Measurements from ENCODE around the gene ASB6.

ASB6 gene

GRCh38 chr9:129624947-129625346 is 17.0 kb downstream of the ASB6 start:
- DNase-seq = no peak

DNA sequence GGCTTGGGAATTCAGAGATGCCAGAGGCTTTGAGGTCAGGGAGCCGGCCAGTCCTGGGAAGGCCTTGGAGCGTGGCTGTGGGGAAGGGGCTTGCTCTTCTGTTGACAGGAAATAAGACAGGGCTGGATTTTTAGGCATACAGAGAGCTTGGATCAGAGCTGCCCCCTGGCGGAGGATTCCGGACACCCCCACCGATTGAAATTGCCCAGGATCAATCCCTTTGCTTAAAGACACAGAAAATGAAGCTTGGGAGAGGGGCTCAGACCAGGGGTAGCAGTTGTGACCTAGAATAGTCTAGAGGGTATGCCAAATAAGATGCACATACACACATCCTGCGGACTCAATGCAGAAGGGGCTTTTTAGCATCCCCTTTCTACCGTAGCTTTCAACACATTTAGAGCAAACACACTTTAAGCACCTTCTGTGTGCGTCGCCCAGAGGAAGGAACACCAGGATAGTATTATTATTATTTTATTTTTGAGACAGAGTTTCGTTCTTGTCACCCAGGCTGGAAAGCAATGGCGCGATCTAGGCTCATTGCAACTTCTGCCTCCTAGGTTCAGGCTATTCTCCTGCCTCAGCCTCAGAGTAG is 17.7 kb downstream of the ASB6 start:
- DNase-seq = peak; percentile 42

GRCh38 chr9:129623331-129623730 is 18.6 kb downstream of the ASB6 start:
- no peak for DNase-seq

GRCh38 chr9:129620669-129621295 is 21.2 kb downstream of the ASB6 start, which contains the start of gene C9orf50:
TSS of gene C9orf50 (minus strand) at chr9:129621101. CDS start at chr9:129620574, 527 bp downstream.
- DNase-seq = no peak

DNA sequence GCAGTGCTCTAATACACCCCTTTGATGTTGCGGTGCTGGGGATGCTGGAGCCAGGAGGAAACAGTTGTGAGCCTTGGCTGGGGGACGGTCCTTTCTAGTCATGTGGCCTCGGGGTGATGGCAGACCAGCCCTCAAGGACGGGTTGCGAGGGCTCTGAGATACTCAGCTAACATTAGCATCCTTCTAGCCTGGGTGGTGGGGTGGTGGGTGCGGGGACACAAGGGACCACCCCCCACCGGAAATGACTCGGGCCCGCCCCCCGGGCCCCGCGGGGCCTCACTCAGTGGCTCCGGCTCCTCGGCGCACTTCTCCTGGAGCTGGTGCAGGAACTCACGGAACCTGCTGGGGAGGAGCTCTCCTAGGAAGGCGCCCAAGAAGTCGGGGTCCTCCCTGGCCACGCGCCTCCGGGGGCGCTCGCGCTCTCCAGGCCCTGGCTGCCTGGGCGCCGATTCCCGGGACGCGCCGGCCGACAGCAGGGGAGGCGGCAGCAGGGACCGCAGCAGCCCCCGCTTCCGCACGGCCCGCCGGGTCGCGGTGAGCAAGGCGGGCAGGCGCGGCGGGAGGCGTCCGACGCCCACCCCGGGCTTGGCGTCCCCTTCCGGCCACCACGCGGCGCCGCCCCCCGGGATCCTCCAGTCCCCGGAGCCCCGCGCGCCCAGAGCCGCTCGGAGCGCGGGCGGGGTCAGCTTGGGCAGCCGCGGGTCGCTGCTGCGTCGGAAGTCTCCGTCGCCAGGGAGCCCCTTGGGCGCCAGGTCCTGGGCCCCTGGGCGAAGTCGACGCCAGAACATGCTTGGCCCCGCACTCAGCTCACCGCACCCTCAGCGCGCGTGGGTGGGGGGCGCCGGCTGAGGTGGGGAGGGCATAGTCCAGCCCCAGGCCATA is 21.9 kb downstream of the ASB6 start:
- no peak for DNase-seq

GRCh38 chr9:129617167-129617566 is 24.8 kb downstream of the ASB6 start:
- no peak for DNase-seq

DNA sequence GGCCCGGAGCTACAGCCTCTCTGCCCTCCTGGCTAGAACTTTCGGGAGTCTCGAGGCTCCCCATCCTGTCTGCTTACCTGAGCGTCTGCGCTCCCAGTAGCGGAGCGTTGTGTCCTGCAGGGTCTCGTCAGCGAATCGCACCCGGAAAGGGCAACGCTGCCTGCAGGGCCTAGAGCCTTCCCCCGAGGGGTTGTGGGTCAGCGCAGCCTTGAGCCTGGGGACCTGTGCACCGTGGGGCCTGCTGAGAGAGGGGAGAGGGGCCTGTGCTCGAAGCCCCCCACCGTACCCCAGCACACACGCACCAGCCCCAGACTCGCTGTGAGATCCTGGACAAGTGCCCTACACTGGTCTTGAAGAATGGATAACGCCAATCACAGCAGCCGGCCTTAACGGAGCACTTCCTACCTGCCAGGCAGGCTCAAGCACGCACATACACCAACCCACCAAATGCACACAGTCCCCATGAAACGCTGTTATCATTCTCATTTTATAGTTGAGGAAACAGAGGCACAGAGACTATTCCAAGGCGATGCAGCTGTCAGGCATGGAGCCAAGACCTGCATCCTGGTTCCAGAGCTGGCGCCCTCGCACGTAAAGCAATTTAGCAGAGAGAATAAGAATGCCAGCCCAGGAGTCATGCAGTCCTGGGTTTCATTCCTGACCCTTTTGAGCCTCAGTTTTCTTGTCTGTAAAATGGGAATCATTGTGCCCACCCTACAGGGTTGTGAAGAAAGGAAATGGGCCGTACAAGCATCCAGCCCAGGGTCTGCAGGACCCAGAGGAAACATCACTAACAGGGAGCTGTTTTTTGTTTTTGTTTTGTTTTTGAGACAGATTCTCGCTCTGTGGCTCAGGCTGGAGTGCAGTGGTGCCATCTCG is 26.3 kb downstream of the ASB6 start:
- no peak for DNase-seq

GRCh38 chr9:129614932-129615331 is 27.0 kb downstream of the ASB6 start:
- no peak for DNase-seq

- no peak for DNase-seq
These were observed 28.3 kb downstream of the ASB6 start for GRCh38 chr9:129613520-129614175.

DNA sequence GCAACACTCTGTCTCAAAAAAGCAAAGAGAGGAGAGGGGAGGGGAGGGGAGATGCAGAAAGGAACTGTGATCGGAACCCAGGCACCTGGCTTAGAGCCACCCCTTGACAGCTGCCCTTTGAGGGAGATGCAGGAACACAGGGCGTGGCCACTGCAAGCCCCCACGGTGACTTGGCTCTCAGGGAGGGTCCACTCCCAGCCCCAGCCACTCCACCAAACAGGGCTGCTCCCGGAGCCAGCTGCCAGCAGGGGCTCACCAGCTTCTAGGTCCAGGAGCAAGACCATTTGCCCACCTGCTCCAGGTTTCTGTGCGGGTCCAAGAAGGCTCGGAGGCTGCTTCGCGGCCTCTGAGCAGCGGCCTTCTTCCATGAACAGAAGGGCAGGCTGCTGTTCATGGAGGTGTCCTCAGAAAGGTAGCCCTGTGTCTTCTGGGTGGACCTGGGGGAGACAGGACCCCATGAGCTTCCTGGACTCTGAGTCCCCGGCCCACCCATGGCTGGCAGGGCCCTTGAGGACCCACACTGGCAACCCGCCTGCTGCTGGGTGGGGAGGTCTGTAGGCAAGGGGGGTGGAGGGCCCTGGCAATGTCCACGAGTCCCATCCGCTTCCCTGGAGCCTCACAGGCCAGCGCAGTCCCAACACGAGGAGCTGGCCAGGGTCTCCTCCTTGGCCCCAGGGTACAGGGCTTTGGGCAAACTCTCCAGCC is 29.0 kb downstream of the ASB6 start:
- no peak for DNase-seq

GRCh38 chr9:129612123-129612522 is 29.8 kb downstream of the ASB6 start:
- DNase-seq = no peak

- DNase-seq = no peak
These were observed 30.6 kb downstream of the ASB6 start for GRCh38 chr9:129611307-129611800.

GRCh38 chr9:129610473-129611306 is 31.3 kb downstream of the ASB6 start:
- peak; percentile 58 for DNase-seq

DNA sequence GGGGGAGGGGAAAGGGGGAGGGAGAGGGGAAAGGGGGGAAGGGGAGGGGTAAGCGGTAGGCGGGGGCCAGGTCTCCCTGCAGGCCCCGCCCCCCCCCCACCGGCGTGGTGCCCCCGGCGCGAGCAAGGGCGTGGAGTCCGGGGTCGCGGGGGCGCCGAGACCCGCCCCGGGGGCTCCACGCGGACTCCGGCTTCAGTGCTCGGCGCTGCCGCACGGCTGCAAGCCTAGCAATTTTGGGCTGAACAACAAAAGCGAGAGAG is 31.8 kb downstream of the ASB6 start:
- no peak for DNase-seq

DNA sequence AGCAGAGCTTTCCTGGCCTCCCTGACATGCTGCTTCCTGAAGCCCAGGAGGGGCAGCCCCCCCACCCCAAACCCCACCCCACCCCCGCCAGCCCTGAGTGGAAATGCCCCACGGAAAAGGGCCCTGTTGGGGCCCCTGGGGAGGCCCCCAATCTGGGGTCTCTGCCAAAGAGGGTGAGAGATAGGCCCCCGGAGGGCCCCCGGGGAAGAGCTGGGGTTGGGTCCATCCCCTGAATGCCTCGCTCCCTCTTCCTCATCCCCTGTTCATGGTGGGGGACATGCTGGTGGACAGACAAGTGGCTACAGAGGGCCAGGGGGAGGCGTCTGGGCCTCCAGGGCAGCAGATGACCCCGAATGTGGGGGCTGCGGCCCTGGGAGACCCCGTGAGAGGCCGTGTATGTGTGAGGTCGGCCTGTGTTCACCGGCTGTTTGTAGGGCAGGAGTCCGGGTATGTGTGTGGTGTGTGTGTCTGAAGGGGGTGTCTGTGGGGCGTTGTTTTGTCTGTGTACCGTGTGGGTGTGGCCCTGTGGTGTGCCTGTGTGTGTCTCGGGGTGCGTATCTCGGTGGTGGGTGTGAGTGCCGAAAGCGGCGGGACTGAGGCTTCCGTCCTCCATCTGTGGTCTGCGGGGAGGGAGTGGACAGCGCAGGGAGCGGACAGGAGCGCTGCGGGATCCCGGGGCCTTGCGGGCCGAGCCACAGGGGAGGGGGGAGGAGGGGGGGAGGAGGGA is 32.3 kb downstream of the ASB6 start:
- no peak for DNase-seq

GRCh38 chr9:129608561-129609481 is 33.1 kb downstream of the ASB6 start:
- no peak for DNase-seq

GRCh38 chr9:129607027-129607387 is 34.9 kb downstream of the ASB6 start:
- no peak for DNase-seq

DNA sequence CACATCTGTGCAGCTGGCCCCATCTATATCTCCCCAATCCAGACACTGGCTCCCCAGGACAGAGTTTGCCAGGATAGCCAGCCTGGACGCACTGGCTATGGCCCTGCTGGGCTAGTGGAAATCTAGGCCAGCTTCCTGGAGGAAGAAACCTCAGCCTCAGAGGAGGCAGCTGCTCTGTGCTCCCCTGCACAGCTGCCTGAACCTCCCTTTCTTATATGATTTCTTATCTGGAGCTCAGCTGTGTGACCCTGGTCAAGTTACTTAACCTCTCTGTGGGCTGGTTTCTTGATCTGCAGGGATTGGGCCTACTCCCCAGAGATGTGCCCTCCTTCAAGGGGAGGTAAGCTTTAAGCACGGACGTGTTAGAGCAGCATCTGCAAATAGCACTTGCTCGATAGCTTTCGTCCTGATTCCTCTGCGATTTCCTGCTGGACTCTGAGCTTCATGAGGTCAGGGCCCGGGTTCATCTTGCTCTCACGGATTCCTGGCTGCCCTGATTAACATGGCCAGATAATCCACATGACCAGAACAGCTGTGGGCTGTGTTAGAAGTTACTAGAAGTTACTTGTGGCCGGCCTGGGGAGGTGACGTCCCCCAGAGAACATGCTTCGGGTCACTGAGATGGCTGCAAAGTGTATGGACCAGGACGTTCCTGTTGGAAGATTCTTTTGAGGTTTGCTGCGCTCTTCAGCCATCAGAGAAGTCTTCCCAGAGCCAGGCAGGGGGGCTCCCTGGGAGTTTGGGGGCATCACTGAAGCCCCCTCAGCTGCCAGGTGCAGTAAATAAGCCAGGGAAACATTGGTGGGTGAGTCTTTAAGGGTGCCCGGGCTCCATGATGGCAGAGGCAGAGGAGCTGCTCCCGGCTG is 35.6 kb downstream of the ASB6 start:
- no peak for DNase-seq
